ENCODE results near the gene SLC8A1. TPM values are rescaled to one million over a fixed set of nuclear protein-coding genes. Genes with fewer than 3 reads are reported as not detected.

SLC8A1 gene
- total RNA-seq, 1 experiment from 2014 or later = 1.7 TPM

DNA sequence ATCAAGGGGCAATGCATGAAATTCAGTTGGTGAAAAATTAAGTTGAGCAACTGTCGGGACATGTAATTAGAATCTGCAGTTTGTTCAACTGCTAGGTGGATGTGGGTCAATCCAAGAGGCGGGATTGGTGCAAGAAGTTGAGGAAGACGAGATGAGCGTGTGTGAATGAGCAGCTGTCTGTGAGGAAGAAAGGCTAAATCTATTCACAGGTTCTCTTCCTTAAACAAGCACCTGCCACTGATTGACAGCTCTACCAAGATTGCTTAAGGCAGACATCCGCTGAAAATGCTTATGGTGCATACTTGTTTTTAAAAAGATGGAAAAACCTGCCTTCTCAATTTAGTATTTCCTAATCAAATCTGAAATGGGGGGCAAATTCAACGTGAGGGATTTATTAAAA lies 349.4 kb downstream of the SLC8A1 start:
- H4K91ac ChIP-seq (ENCODE audit: insufficient read length, low read depth, low read length) = no peak overlapping the region
- no peak overlapping the region for H2BK120ac ChIP-seq (ENCODE audit: low read depth, low read length, poor library complexity, severe bottlenecking)
- H3K9me3 Mint-ChIP-seq = no peaks in the 10 kb centered on the region
- H4K20me1 ChIP-seq (ENCODE audit: control insufficient read depth, insufficient read depth, insufficient read length) = no peaks in the 10 kb centered on the region
- no peak overlapping the region for H2BK20ac ChIP-seq (ENCODE audit: low read depth, low read length, poor library complexity, severe bottlenecking)
- no peak overlapping the region for H4K8ac ChIP-seq (replicated peaks; ENCODE audit: insufficient read length, low read depth, low read length)
- no peak overlapping the region for H3K56ac ChIP-seq (ENCODE audit: insufficient read length, low read depth, low read length)
- no peak for DNase-seq
- no peak overlapping the region for H3K18ac ChIP-seq (ENCODE audit: insufficient read length, low read depth, low read length)
- H3K27me3 Mint-ChIP-seq (ENCODE audit: low read depth) = no peaks in the 10 kb centered on the region
- H2AK5ac ChIP-seq (ENCODE audit: insufficient read length, low read length) = no peak overlapping the region
- no peak overlapping the region for H3K4me2 ChIP-seq (ENCODE audit: insufficient read depth, insufficient read length, low read length)
- H3K9ac ChIP-seq (ENCODE audit: extremely low read depth, insufficient read length, low read length) = no peak overlapping the region
- H2BK12ac ChIP-seq (ENCODE audit: insufficient read length, low read depth, low read length) = no peak overlapping the region
- no peaks in the 10 kb centered on the region for H3K79me1 ChIP-seq (ENCODE audit: insufficient read depth, low read depth, low read length, poor library complexity, severe bottlenecking)
- H2BK5ac ChIP-seq (ENCODE audit: insufficient read length, low read length) = no peak overlapping the region
- H4K5ac ChIP-seq (ENCODE audit: insufficient read length, low read depth, low read length) = no peak overlapping the region
- peaks cover 2% of the 10 kb centered on the region; the same call in 1 of the 2 replicates for H3K4me1 ChIP-seq (ENCODE audit: insufficient read depth, low read length)
- no peak overlapping the region for H3K4ac ChIP-seq (ENCODE audit: low read depth, low read length)
- H3K27ac ChIP-seq (ENCODE audit: insufficient read length, low read depth, low read length) = no peak overlapping the region
- no CpG with 5 or more reads among the region's 6 CpGs for WGBS (ENCODE audit: extremely low coverage, insufficient read length, low lambda C conversion rate)
- no peaks in the 10 kb centered on the region for H3K9me3 ChIP-seq (ENCODE audit: control insufficient read depth, low read depth, low read length)
- no peak overlapping the region for H3K23ac ChIP-seq (ENCODE audit: insufficient read length, low read depth, low read length)
- no peaks in the 10 kb centered on the region for H3K79me2 ChIP-seq (ENCODE audit: insufficient read depth, low read length)
- H2BK15ac ChIP-seq (ENCODE audit: low read depth, low read length) = no peak overlapping the region
- peaks cover 20 to 35% of the 10 kb centered on the region in 2 experiments for H3K4me1 Mint-ChIP-seq
- H3K14ac ChIP-seq (ENCODE audit: insufficient read depth, low read length) = no peak overlapping the region
- no peak overlapping the region for H3T11ph ChIP-seq (ENCODE audit: low read length)
- H2AFZ ChIP-seq (ENCODE audit: low read length) = no peak overlapping the region
- no peak overlapping the region for H3K27ac Mint-ChIP-seq
- TF ChIP-seq, protein P1, sequence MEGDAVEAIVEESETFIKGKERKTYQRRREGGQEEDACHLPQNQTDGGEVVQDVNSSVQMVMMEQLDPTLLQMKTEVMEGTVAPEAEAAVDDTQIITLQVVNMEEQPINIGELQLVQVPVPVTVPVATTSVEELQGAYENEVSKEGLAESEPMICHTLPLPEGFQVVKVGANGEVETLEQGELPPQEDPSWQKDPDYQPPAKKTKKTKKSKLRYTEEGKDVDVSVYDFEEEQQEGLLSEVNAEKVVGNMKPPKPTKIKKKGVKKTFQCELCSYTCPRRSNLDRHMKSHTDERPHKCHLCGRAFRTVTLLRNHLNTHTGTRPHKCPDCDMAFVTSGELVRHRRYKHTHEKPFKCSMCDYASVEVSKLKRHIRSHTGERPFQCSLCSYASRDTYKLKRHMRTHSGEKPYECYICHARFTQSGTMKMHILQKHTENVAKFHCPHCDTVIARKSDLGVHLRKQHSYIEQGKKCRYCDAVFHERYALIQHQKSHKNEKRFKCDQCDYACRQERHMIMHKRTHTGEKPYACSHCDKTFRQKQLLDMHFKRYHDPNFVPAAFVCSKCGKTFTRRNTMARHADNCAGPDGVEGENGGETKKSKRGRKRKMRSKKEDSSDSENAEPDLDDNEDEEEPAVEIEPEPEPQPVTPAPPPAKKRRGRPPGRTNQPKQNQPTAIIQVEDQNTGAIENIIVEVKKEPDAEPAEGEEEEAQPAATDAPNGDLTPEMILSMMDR (conservative IDR thresholded peaks at IDR 0.05) = no peak
- H3K4me3 Mint-ChIP-seq = no peak overlapping the region
- H3K36me3 Mint-ChIP-seq (ENCODE audit: insufficient read depth in 1 of 3, low read depth in 3 of 3) = no peaks in the 10 kb centered on the region
- no peaks in the 10 kb centered on the region for H3K27me3 ChIP-seq (ENCODE audit: insufficient read depth, low read length)
- H3K23me2 ChIP-seq (ENCODE audit: insufficient read length, low read depth, low read length, poor library complexity, severe bottlenecking) = no peaks in the 10 kb centered on the region

Measured in H9 (cell line).